NT2/D1 (cell line): ENCODE data around the gene ATP13A3.

Experiments
- DNase-seq: peaks from one replicate; pipeline ENCODE4 v3.0.0-alpha.2; 2011; ENCODE audit warnings: low read depth, low spot score
- H3K27me3 ChIP-seq: 2 replicates; pipeline ENCODE4 v1.6.0; 2011; ENCODE audit warnings: mild to moderate bottlenecking; ENCODE audit not compliant: insufficient read length, insufficient read depth
- H3K36me3 ChIP-seq: 2 replicates; pipeline ENCODE4 v1.6.1; 2011; ENCODE audit warnings: mild to moderate bottlenecking, low read length, mixed read lengths; ENCODE audit not compliant: insufficient read depth, insufficient read length
- H3K4me1 ChIP-seq: 2 replicates; pipeline ENCODE4 v1.5.1; 2011; ENCODE audit not compliant: insufficient read depth, insufficient read length
- H3K4me3 ChIP-seq: 2 replicates; pipeline ENCODE4 v1.5.1; 2011; ENCODE audit warnings: low read depth; ENCODE audit not compliant: insufficient read length
- H3K9ac ChIP-seq: 2 replicates; pipeline ENCODE4 v1.6.0; 2011; ENCODE audit warnings: low read depth; ENCODE audit not compliant: insufficient read length
- H3K9me3 ChIP-seq: 2 replicates; pipeline ENCODE4 v1.5.1; 2011; ENCODE audit warnings: mild to moderate bottlenecking, low read length; ENCODE audit not compliant: insufficient read depth
- SUZ12 ChIP-seq: IDR thresholded peaks from 2 replicates; pipeline ENCODE4 v1.6.1; 2011; ENCODE audit not compliant: insufficient read length, insufficient read depth; ENCODE audit errors: extremely low read depth
- YY1 ChIP-seq: IDR thresholded peaks from 2 replicates; pipeline ENCODE4 v1.6.1; 2011; ENCODE audit not compliant: insufficient read length, insufficient read depth
- ZNF274 ChIP-seq: IDR thresholded peaks from 2 replicates; pipeline ENCODE4 v1.6.1; 2011; ENCODE audit warnings: mild to moderate bottlenecking, low read depth, low read length

The ATP13A3 gene

DNA sequence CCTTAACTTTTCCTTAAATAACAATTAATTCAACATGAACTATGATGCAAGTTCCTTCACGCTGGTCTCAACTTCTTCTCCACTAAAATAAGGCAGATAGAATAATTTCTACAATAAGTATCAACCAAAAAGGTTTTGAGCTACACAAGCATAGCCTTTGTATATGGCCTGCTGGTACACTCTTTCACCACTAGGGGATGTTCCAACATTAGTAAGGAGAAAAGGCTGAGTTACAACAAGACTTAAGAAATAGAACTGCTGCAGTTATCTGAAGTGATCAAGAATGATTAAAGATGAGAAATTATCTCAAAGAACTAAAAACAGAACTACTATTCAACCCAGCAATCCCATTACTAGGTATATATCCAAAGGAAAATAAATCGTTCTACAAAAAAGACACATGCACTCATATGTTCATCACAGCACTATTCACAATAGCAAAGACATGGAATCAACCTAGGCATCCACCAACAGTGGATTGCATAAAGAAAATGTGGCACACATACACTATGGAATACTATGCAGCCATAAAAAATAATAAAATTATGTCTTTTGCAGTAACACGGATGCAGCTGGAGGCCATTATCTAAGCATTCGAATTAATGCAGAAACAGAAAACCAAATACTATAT is 14.4 kb downstream of the ATP13A3 start:
- TF ChIP-seq ZNF274 (no peak), SUZ12 (no peak), YY1 (no peak)
- H3K4me3 ChIP-seq: no peak overlapping the region
- no peaks in the 10 kb centered on the region for H3K9me3 ChIP-seq
- no peaks in the 10 kb centered on the region for H3K4me1 ChIP-seq
- peaks cover 5% of the 10 kb centered on the region for H3K36me3 ChIP-seq
- no peak overlapping the region for H3K9ac ChIP-seq
- H3K27me3 ChIP-seq: no peaks in the 10 kb centered on the region
- DNase-seq: peak; percentile 38

DNA sequence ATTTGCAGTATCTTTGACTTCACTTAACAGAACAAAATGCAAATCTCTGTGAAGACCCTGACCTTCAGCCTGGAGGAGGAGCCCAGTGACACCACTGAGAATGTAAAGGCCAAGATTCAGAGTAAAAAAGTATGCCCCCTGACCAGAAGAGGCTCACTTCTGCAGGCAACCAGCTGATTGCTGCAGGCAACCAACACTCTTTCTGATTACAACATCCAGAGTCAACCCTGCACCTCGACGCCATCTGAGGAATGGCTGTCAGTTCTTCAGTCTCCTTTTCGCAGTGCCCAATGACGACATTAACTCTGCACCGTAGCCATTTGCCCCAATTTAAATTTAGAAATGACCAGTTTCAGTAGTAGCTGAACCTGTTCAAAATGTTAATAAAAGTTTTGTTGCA is 14.9 kb downstream of the ATP13A3 start:
- no peaks in the 10 kb centered on the region for H3K4me1 ChIP-seq
- no peak for DNase-seq
- TF ChIP-seq SUZ12 (no peak), YY1 (no peak), ZNF274 (no peak)
- H3K9ac ChIP-seq: no peak overlapping the region
- no peak overlapping the region for H3K4me3 ChIP-seq
- peaks cover 5% of the 10 kb centered on the region for H3K36me3 ChIP-seq
- H3K9me3 ChIP-seq: no peaks in the 10 kb centered on the region
- no peaks in the 10 kb centered on the region for H3K27me3 ChIP-seq

DNA sequence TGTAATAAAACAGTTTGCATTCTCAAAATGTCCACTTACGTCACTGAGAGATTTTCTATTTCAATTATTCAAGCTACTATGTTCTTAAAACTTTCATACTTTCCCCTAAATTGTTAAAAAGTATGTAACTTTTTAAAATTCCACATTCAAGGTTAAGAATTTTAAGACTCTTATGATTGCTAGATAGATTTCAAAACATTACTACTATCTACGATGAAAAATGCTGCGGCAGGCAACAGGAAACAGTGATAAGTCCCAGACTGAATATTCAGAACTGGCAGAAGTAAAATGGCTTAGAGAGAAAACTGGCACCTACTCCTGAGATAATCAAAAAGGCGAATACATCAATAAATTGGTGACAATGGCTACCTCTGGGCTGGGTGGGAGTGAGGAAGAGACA is 16.2 kb downstream of the ATP13A3 start:
- DNase-seq: no peak
- H3K9ac ChIP-seq: no peak overlapping the region
- no peaks in the 10 kb centered on the region for H3K36me3 ChIP-seq
- no peaks in the 10 kb centered on the region for H3K9me3 ChIP-seq
- no peak overlapping the region for H3K4me3 ChIP-seq
- TF ChIP-seq ZNF274: no peak
- TF ChIP-seq YY1: no peak
- TF ChIP-seq SUZ12: no peak
- no peaks in the 10 kb centered on the region for H3K27me3 ChIP-seq
- no peaks in the 10 kb centered on the region for H3K4me1 ChIP-seq

DNA sequence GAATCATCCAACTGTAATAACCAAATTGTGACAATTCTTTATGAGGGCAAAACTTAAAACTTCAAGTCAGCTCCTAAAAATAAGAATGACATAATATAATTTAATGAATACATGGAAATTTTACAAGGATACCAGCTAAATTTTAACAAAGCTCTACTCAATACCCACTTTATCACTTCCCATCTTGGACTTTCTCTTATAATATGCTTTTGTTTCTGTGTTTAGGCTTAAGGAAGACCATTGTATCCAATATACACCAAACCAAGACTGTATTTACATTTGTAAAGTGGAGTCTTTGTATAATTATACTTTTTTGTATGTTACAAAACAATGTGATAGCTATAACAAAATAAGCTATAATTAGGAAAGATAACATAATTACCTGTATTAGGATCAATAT is 16.8 kb downstream of the ATP13A3 start:
- Histone ChIP-seq H3K36me3 (peaks cover 4% of the 10 kb centered on the region), H3K4me3 (no peak overlapping the region), H3K27me3 (no peaks in the 10 kb centered on the region), H3K9ac (no peak overlapping the region), H3K4me1 (no peaks in the 10 kb centered on the region), H3K9me3 (no peaks in the 10 kb centered on the region)
- DNase-seq: no peak
- TF ChIP-seq ZNF274 (no peak), SUZ12 (no peak), YY1 (no peak)

DNA sequence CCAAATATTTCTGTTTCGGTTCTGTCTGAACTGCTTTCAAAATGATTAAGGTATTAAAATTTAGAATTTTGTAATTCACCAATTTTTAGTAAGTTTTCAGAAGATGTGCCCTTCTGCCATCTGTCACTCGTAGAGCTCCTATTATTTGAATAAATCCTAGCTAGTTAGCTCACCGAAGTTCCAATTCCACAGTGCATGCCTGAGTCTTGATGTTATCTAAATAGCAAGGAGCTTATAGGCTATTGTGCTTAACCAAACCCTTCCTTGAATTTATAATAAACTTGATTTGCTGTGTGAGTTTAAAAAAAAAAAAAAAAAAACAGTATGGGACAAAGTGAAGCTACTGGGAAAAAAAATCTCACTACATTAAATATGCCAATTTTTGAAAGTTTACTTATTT is 18.7 kb downstream of the ATP13A3 start:
- TF ChIP-seq ZNF274 (no peak), YY1 (no peak), SUZ12 (no peak)
- no peaks in the 10 kb centered on the region for H3K27me3 ChIP-seq
- no peaks in the 10 kb centered on the region for H3K4me1 ChIP-seq
- H3K9me3 ChIP-seq: peaks cover 1% of the 10 kb centered on the region; the same call in 1 of the 2 replicates
- no peak overlapping the region for H3K9ac ChIP-seq
- H3K36me3 ChIP-seq: peaks cover 5% of the 10 kb centered on the region
- H3K4me3 ChIP-seq: no peak overlapping the region
- DNase-seq: no peak

DNA sequence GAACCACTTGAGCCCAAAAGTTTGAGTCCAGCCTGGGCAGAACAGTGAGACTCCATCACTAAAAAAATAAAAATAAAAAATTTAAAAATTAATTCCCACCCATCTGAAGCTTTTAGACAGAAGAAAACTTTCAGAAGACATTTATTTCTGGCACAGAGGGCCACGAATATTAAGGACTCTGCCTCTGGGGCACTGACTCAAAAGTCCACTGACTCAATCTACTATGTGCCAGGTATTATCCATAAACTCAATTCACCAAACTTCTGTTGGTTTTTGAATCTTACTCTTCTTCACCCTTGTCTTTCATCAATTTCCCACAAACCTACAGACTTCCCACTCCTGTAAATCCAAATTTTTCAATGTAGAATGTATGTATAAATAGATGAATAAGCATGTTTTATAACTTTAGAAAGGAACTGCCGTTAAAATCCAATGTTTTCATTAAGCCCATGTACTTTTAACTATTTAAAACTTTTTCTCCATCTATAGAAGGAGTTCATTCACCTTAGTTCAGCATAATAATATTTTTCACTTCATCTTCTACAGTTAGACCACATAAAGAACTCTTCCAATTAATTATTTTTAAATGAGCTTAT is 19.9 kb downstream of the ATP13A3 start:
- H3K9ac ChIP-seq: no peak overlapping the region
- no peak overlapping the region for H3K4me3 ChIP-seq
- no peak for DNase-seq
- H3K4me1 ChIP-seq: no peaks in the 10 kb centered on the region
- peaks cover 4% of the 10 kb centered on the region; the same call in 1 of the 2 replicates for H3K9me3 ChIP-seq
- no peaks in the 10 kb centered on the region for H3K27me3 ChIP-seq
- no peak for TF ChIP-seq ZNF274
- TF ChIP-seq YY1: no peak
- TF ChIP-seq SUZ12: no peak
- peaks cover 11% of the 10 kb centered on the region for H3K36me3 ChIP-seq

DNA sequence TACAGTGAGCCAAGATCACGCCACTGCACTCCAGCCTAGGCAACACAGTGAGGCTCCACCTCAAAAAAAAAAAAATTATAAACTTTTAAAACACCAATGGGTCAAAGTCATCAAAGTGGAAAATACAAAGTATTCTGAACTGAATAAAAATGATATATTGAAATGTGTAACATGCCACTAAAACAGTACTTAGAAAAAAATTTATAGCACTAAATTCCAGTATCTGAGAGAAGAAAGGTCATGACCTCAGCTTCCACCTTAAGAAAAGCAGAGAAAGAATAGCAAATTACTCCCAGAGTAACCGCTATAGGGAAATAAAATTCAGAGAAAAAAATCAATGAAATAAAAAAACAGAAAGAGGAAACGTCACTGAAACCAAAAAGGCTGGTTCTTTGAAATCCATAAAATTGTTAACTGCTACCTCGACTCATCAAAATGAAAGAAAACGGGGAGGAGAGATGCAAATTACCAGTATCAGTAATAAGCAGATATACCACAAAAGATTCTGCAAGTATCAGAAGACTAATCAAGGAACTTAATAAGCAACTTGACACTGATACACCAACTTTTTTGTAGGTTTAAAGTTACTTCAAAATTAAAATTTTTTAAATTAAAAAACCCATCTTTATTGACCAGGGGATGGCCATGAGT is 20.8 kb downstream of the ATP13A3 start:
- Histone ChIP-seq H3K27me3 (no peaks in the 10 kb centered on the region), H3K9ac (no peak overlapping the region), H3K4me3 (no peak overlapping the region), H3K36me3 (peaks cover 17% of the 10 kb centered on the region), H3K9me3 (peaks cover 4% of the 10 kb centered on the region; the same call in 1 of the 2 replicates), H3K4me1 (no peaks in the 10 kb centered on the region)
- no peak for DNase-seq
- TF ChIP-seq YY1: no peak
- TF ChIP-seq ZNF274: no peak
- TF ChIP-seq SUZ12: no peak
